HG03460 (cell line): ENCODE measurements around the gene RPS15A.

Experiments
- ATAC-seq: cut with Tn5 transposase; IDR thresholded peaks from one replicate; pipeline ENCODE4 v1.9.1; 2021; ENCODE audit not compliant: unreplicated experiment

Gene RPS15A

DNA sequence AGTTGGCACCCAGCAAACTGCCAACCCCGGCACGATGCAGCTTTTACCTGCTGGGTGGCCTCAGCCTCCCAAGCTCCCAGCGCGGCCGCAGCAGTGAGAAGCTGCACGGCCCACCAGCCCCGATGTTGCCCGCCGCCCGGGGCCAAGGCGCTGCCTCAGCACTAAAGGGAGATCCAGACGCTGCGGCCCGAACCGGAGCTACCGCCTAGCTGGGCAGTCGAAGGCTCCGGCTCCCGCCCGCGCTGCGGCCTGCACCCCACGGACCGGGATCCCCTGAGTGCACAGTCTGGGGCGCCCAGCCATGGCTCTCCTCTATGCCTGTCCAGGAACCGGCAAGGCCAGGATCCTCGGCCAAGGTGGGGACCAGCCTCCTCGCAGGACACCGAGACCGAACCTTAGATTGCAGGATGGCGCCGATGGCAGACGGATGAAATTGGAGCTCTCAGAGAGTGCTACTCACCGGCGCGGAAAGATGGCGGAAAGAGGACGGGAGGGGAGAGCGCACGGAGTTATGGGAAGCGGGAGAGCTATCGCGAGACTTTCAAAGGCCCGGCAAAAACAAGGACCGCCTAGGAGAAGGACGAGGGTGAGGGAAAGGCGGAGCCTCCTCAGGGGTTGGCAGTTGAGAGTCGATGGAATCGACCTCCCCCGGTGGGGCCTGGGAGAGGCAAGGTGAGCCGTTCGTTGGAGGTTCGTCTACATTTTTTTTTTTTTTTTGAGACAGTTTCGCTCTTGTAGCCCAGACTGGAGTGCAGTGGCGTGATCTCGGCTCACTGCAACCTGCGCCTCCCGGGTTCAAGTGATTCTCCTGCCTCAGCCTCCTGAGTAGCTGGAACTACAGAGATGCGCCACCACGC is at the start of gene RPS15A:
TSS of gene RPS15A (minus strand) at position 485 of the 857 bp plus-strand sequence. CDS start 1,221 bp downstream, outside the sequence.
- ATAC-seq = peak; percentile 87

DNA sequence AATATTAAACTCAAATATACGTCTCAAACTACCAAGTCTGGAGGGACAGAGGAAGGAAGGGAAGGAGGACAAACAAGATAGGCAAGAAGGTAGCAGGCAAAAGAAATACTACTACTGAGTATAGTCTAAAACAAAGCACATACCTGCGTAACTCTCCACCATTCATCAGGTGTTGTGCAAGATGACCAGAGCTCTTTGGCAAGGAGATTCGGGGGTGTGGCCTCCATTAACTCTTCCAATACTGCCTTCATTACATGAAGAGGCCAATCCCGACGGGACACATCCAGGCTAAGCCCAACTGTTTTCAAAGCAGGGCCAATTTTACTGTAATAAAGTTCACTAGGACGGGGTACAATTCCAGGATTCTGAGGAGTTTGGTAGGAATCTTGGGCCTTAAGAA is 49.4 kb upstream of the RPS15A start:
- ATAC-seq = no peak

DNA sequence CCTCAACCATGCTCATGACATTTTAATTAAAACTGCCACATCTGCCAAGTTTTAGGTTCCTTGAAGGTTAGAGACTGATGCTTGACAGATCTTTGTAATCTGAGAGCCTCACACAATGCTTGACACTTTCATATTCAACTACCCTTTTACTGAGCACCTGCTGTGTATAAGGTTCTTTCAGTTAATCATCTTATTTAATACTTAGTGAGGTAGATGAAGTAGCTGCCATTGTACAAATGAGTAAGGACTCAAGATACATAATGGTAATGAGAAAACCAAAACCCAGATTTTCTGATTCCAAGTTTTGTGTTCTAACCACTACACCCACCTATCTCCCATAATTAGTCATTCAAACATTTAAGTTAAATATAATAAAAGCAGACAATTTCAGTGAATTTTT is 46.6 kb upstream of the RPS15A start:
- no peak for ATAC-seq

DNA sequence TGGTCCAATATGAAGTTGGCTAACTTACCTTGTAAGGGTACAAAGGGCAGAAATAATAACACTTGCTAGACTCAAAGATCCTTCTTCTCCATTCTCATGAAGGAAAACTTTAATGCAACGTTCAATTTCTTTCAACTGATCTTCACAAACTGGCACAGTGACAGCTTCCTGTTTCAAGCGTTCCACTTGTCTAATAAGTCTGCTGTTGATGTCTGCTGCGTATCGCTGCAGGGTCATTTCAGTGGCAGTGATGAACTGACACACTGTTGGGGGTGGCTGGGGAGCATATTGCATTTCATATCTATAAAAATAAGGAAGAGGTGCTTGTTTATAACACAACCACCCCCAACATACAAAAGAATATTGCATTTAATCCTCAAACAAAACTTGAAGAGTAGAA is 44.7 kb upstream of the RPS15A start:
- ATAC-seq = no peak

DNA sequence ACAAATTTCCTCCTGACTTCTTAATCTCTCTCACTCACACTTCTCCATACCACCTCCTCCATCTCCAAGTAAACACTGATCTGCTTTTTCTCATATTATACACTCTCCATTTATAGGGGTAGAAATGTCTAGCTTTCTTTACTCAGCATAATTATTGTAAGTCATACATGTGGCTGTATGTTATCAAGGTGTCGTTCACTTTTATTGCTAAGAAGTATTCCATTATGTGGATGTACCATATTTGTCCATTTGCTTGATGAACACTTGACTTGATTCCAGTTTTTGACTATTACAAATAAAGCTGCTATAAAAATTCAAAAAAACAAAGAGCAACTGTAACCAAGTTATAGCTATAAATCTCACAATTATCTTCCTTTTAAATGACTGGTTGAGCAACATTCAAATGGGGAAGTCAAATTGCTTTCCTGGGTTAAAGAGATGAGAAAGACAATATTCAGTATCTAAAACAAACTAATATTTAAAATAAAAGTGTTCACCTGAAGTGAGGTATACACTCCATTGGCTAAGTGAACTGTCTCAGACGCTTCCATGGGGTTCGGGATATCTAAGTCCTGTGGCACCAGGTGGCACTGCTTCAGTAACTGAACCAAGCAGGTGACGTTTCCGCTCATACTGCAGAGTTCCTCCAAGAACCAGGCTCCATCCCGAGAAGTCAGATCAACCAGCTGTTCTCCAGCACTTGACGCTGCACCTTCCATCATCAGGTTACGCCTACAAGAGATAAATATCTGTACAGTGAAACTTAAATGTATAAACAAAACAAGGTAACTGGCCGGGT is 43.8 kb upstream of the RPS15A start:
- no peak for ATAC-seq

DNA sequence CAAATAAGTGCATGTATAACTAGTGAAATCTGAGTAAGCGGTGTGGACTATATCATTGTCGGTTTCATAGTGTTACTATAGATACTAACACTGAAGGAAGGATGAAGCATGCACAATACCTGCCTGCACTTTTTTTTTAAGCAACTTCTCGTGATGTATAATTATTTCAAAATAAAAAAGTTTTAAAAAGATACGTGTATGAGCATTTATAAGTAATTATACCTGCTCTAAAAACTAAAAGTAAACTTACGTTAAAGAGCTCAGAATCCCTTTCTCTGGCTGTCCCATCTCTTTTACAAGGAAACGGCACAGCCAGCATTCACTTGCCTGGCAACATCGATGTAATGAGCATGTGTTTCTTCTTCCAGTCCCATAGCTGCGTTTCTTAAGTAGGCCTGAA is 42.5 kb upstream of the RPS15A start:
- ATAC-seq = no peak

DNA sequence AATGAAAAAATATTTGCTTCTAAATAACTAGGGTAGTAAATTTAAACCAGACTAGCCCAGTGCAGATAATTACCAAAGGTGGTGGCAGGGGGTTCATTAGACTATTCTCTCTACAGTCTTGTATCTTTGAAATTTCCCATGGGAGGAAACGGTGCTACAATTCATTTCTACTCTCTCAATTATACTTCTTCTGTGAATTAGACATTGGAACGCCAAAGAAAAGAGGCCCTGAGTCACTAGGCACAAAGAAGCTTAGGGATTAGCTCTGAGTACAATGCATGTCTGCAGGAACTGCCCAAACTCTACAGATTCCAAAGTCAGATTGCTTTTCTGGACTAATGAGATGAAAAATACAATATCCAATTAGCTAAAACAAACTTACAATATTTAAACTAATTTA is 41.9 kb upstream of the RPS15A start:
- no peak for ATAC-seq

DNA sequence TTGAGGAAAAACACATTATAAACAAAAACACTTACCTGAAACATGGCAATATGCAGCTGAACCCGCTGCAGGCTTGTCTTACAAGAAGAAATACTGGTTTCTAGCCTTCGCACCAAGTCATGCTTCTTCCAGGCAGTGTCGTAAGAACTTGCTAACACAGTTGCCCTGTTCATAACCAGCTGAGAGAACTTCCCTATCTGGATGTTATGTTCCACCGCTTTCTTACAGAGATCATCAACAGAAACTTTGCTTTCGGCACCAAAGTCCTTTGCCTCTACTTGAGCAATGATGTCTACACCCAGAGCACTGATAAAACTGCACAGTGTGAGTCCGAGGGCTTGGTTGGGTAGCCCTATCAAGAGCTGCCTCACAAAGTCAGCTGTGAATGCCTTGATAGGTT is 39.1 kb upstream of the RPS15A start:
- ATAC-seq = no peak

DNA sequence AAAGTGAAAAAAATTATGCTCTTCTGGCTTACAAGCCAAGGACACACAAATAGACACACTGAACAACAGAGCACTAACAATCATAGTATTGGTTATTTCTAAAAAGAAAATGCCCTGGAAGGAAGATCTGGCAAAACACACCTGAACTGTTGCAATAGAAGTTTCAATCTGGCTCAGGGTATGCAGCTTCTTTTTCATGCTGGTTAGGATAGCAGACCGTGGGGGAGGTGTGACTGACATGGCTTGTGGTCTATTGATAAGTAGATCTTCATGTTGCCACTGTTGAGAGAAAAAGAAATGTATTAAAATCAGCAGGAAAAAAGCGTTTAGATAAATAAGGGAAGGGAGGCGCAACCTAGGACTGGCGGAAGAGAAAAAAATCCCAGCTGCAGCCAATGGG is 37.8 kb upstream of the RPS15A start:
- no peak for ATAC-seq

DNA sequence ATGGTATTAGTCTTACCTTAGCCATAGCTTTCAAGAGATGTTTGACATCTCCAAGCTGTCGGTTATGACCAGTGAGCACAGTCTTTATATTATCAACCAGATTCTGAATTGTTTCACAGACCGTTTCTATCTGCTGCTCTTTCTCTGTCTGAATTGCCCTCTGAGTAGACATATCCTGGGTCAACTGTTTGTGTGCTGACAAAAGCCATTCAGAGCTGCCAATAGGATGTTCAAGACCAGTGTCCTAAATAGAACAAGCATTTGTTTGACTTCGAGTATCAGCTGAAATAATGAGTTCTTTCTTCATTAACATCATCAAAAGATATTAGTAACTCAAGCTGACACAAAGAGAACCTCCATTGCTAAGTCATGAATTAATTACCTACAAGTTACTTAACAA is 26.2 kb upstream of the RPS15A start:
- ATAC-seq = no peak

DNA sequence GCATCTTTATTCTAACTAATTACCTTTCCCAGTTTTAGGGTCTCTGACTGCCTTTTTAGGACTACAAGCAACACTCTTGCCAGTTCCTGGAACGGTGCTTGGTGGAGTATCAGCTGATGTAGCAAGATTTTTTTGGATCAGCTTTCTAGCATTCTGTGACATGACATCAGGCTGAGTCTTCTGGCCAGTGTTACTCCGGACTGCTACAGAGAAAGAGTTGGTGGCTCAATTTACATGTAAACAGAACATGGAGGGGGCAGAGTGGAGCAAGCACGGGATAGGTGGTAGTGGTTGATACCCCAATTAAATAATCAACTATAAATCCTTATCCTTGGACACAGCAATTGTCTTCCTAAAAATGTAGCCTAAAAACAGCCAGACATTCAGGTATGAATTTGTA is 21.8 kb upstream of the RPS15A start:
- no peak for ATAC-seq

DNA sequence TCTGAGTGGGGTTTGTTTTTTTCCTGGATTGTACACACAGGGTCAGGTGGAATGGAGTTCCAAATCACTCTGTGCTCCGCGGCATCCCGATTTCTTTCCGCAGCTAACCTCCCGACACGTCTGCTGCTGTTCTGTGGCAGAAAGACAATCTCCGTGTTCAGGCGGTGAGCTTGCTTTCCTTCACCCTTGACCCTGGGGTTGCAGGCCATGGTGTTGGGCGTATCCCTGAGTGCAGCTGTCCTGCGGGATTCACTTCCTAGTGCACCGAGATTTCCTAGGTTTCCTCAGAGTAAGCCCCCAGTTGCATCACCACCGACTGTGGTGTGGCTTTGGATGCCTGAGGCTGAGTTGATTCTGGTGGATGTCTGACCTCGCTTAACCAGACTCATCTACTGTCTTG is 19.0 kb upstream of the RPS15A start:
- ATAC-seq = no peak

DNA sequence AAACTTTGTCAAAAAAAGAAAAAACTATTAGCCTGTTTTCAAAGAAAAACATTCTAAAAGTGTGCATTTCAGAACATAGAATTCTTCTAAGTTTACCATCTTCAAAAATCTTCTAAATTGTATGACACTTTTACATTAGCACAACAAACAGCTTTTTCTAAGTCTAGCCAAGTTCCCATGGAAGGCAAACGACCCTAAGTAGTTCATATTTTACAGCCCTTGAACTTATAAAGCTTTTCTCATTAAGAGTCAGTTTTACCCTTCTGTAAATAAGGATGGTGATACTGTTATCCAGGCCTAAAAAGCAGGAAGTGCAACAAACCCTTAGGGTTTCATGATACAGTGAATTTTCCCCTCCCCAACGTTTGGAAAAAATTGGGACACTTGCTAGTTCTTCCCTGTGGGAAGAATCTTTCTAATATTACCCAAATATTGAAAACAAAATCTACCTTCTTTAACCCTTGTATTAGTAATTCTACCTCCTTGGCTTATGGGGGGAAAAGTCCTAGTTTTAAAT is 15.2 kb upstream of the RPS15A start:
- no peak for ATAC-seq

DNA sequence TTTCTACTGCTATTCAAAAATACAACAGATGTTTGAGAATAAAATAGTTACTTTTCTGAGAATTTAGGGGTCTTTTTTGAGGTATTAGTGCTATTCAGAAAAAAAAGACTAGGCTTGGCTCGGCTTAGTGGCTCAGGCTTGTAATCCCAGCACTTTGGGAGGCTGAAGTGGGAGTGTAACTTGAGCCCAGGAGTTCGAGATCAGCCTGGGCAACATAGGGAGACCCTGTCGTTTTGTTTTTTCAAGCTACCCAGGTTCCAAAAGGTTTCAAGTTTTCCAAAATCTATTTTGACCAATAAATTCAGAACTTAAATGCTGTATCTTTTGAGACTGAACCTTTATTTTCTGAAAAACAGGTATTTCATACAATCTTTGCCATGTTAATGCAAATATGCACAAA is 14.4 kb upstream of the RPS15A start:
- ATAC-seq = no peak

DNA sequence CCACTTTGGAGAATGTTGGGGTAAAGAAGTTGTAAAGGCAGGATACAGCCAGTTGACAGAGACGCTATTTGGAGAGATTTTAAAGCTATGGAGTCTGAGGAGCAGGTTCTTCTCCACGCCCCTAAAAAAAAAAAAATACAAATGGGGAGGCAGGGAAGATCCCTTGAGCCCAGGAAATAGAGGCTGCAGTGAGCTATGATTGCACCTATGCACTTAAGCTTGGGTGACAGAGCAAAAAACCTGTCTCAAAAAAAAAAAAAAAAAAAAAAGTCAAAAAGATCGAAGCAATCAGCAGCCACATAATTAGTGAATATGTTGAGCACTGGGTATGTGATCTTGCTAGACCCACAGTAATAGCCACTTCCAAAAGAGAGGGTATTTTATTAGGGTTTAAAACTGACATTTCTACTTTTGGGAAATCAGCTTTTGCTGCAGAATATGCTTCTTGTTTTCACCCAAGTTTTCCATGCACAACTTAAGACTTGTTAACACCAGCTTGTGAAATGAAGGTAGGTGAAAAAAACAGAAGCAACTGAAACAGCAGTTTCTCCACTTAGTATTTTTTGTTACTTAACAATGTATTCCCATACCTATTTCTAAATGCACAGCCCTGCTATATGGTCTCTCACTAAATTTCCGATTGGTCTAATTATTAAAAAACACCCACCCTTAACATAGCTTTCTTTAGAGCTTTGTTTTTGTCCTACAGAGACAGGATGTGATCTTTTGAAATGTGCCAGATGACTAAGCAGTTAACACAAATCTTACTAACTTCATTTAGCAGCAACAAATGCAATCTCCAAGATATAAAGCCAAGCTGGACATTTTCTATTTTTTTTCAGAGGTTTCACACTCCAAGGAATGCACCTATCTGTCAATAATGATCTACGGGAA is 13.7 kb upstream of the RPS15A start:
- ATAC-seq = no peak

DNA sequence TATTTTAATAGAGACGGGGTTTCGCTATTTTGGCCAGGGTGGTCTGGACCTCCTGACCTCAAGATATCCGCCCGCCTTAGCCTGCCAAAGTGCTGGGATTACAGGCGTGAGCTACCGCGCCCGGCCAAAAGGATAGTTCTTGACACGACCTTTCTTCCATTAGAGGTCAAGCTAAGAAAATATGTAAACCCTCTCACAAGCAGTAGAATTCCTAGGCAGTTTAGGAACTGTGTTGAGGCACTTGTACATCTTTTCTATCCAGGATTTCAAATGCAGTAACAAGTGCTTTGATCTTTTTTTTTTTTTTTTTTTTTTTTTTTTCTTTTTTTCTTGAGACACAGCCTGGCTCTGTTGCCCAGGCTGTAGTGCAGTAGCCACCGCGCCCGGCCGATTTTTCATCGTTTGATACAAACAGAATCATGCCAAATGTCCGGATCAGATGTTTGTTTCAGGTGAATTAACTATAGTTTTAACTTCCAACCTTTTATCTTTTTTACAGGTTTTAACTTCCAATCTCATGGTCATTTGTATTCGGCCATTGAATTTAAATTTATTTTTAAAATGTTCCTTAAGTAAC is 12.7 kb upstream of the RPS15A start:
- ATAC-seq = no peak

DNA sequence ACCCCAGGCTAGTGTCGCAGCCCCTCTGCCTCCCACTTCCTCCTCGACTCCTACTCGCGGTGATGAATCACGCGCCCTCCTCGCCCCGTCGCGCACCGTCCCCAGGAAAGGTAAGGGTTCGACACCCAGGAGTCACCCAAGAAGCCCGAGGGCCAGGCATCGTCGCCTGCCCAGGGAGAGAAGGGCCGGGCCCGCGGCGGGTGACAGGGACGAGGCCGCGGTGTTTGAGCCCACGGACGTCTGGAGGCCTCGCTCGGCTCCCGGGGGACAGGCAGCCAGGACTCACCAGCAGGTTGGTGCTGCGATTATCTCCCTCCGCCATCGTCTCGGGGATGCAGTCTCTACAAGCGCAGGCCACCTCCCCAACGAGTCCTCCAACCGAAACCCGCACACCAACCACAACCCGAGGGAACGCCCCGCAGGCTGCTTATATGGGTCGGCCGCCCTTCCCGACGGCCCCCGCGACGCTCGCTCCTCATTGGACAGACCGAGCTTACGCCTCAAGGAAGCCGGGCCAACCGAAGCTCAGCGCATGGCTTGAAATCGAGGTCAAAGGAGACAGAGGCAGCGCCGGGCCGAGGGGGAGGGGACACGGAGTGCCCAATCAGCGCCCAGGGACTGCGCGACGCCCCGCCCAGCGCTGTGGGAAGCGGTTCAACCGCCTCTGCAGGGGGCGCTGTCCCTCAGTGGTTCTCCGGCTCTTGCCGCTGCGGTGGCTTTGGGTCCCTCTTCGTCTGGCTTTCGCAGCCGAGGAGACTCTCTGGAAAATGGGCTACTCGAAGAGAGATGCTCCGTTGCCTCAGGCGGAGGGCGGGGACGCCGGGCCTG is 11.2 kb upstream of the RPS15A start, which contains the start of gene ARL6IP1:
TSS of gene ARL6IP1 (minus strand) at position 405 of the 828 bp plus-strand sequence. CDS start at position 322, 83 bp downstream.
- peak; percentile 91 for ATAC-seq

DNA sequence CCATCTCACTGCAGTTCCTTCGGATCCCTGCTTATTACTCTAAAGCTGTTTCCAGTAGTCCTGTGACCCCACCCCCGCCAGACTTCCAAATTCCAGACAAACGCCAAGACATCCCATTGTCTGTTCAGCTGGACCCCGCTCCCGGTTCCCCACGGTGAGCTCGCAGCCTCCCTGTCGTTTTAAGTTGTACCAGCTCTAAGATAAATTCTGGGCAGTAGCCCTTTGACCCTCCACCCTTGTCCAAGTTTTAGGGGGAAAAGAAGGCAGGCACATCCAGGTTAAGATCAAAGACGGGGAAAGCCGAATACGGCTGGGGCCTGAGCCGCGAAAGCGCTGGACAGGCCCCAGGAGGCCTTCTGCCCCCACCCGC is 10.6 kb upstream of the RPS15A start:
- ATAC-seq = peak; percentile 1

DNA sequence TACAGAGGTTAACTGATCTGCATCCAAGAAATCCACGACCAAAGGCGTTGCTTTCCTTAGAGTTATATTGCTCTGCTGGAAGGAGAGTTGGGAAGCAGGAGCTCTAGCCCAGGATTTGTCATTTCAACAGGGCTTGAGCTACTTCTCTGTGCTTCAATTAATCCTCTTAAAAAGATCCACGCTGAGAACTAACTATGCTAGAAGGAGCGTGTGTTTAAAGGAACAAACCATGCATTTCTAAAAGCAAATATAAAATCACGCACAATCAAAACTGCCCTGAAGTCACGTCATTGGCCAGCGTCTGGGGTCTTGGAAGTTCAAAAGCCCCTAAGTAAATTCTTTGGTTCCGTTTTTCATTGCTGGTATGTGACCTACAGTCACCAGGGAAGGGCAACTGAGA is 10.2 kb upstream of the RPS15A start:
- no peak for ATAC-seq

DNA sequence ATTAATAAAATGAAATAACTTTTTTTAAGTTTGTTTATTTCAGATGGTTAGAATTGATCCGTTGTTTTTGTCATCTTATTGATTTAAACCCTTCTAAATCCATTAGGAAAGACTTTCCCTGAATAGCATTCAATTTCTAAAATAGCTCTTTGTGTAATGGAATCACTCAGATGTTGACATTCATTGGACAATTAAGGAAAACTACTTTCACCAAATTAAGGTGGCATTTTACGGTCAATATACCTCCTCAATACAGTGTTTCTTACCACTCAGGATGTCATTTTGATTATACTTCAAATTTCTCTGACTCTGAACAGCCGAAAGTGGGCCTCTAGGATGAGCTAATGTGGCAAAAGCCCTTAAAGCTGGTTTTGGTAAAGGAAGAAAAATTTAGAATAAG is 9.4 kb upstream of the RPS15A start:
- no peak for ATAC-seq
